Activated CD4-positive, CD25-positive, alpha-beta regulatory T cell (primary cell): ENCODE measurements around the gene GCNT3.

Experiments
- DNase-seq, 4 experiments: peaks; one replicate each; lab custom pipeline; 2025; lab: John Stamatoyannopoulos, UW

Gene GCNT3, protein sequence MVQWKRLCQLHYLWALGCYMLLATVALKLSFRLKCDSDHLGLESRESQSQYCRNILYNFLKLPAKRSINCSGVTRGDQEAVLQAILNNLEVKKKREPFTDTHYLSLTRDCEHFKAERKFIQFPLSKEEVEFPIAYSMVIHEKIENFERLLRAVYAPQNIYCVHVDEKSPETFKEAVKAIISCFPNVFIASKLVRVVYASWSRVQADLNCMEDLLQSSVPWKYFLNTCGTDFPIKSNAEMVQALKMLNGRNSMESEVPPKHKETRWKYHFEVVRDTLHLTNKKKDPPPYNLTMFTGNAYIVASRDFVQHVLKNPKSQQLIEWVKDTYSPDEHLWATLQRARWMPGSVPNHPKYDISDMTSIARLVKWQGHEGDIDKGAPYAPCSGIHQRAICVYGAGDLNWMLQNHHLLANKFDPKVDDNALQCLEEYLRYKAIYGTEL

DNA sequence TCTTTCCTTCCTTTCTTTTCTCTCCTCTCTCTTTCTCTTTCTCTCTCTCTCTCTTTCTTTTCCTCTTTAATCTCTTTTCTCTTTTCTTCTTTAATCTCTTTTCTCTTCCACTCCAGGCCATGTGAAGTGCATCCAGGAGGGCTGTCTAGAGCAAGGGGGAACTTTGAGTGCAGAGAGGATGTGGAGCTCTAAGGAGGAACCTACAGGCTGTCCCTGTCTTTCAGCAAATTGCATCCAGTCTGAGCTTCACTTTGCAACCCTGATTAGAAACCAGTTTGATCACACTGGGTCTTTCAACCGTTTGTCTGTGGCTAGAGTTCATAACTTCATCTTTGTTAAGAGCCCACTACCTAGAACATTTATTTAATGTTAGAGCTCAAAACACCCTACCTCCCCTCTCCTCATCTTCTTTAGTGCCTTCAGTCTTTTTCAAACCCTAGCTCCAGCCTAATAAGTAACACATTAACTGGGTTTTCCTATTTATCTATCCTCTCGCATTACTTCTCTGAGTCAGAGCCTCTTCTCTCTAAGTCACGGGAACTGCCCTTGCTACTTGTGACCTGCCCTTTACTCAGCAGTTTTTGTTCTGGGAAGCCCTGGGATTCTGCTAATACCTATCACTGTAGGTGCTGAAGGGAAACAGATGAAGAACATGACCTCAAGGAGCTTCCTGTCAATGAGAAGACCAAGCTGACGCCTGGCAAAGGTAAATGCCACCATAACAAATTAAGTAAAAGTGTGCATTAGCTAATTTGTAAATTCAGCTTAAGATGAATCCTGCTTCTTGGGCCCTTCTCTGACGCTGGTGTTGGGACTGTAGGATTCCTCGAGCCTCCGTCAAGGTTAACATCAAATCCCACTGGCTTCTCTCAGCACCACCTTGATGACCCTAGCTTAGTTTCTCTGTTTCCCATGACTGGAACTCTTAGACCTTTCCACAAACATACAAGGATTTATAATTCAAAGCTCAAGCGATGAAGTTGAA is at the start of gene GCNT3:
Gene GCNT3 (plus strand): TSS at position 508 of the 985 bp plus-strand sequence. CDS start 6,456 bp downstream, outside the sequence.
- DNase-seq: no peak

- DNase-seq: no peak
Observed at GRCh38 chr15:59562448-59563186, 49.0 kb upstream of the GCNT3 start.

DNA sequence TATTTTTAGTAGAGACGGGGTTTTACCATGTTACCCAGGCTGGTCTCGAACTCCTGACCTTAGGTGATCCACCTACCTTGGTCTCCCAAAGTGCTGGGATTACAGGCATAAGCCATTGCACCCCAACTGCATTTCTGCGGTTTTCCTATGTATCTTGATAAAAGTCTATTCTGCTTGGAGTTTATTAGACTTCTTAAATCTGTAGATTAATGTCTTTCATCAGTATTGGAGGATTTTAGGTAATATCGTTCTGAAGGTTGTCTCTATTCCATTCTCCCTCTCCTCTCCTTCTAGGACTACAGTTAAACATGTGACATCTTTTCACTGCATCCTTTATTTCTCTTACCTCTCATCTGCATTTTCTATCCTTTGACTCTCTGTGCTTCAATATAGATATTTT is 46.3 kb upstream of the GCNT3 start:
- DNase-seq: no peak

- no peak for DNase-seq
Observed at GRCh38 chr15:59567324-59567723, 44.3 kb upstream of the GCNT3 start.

- no peak for DNase-seq
Observed at GRCh38 chr15:59569477-59569876, 42.1 kb upstream of the GCNT3 start.

DNA sequence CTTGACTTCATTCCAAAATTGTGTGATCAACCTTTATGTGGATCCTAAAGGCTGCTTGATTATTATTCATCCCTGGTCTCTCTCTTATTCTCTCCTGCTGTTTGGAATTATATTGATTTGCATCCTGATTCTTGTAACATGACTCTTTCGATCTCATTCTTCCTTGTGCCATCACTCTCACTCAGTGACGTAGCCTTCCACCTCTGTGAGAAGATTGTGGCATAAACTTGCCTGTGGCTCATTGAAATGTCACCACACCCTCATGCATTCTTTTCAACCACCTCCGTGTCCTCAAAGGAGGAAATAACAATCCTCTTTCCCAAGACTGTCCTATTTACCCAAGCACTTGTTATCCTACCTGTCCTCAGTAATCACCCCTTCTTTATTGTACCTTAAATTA is 41.3 kb upstream of the GCNT3 start:
- no peak for DNase-seq

DNA sequence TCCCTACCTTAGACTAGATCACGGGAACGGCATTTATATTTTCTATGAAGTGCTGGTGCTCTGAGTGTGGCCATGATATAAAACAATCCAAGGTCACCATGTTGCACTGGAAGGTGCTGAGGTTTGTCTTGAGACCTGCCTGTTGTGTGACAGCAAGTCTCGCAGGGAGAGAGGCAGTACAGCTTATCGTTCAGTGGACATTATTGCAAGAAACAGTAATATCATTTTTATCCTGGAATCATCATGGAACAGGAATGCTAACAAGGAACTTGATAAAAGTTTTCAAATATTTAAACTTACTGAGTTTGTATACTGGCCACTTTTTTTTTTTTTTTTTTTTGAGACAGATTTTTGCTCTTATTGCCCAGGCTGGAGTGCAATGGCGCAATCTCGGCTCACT is 40.0 kb upstream of the GCNT3 start:
- DNase-seq: no peak

DNA sequence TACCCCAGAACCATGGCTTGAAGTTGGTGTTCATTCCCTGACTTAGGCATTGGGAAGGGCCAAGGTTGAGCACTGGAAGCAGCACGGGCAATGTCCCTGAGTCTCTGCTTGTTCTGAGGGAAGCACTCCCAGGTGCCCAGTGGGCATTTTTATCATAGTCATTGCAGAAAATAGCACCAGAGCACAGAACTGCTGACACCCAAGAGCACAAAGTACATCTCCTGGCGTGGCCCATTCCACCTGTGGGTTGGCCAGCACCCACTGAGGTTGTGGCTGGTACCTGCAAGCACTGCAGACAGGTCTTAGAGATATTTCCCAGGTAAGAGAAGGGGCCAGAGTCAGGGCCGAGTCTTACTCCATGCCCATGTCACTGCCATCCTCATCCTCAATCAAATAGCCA is 28.5 kb upstream of the GCNT3 start:
- DNase-seq: no peak

DNA sequence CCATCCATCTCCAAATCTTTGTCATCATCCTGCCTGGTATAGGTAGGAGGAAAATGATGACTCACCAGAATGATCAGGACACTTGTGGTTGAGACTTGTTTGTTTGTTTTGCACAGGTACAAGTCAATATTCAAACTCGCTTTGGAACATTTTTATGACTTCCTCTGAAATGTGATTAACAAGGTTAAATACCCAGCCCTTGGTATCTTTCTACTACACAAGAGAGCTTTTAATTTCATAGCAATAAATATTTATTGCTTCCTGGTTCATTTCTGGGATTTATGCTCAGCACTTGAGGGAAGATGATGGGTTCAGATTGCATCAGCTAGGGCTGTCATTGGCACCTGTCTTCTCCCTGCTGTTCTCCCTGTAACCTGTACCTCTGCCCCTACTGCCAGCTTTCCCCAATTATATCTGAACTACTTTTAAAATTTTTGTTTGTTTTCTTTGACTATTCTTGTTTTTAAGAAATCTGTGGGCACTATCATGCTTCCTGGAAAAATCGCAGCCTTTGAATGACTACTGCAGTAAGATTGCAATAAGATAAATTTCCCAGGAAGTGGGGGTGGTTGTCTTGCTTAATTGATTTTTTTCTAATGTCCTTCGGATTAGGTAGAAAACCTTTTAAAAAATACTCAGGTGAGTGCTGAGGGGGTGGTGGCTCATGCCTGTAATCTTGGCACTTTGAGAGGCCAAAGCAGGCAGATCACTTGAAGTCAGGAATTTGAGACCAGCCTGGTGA is 24.3 kb upstream of the GCNT3 start:
- no peak for DNase-seq

DNA sequence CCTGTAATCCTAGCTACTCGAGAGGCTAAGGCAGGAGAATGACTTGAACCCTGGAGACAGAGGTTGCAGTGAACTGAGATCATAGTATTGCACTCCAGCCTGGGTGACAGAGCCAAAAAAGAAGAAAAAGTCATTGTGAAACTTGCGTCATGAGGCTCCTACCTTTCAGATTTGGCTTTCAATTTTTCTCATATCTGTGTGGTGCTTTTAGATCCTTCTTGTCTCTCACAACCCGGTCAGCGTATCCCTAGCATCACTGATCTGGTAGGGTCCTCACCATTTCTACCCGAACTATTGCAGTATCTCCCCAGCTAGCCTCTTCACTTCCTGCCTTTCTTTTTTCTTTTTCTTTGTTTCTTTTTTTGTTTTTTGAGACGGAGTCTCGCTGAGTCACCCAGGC is 21.6 kb upstream of the GCNT3 start:
- DNase-seq: no peak

DNA sequence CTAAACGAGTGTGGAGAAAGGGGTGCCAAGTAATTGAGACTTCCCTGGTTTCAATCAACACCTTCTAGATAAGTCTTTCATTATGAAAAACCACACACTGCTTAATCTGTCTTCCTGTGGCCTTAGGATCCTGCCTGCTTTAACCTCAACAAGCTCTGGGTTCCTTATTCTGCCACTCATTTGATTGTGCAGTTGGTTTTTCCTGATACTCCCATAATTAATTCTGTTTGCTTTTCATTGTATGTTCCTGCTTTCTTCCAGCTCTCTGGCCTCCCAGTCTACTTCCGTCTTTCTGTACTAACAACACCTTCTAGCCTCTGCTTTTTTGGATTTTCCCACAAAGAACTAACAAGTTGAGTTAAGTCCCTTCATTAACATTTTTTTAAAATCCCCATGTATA is 20.2 kb upstream of the GCNT3 start:
- no peak for DNase-seq

GRCh38 chr15:59594493-59594942 is 17.1 kb upstream of the GCNT3 start:
- DNase-seq: no peak

- DNase-seq: no peak
Observed at GRCh38 chr15:59594991-59595390, 16.6 kb upstream of the GCNT3 start.

- no peak for DNase-seq
Observed at GRCh38 chr15:59595434-59595915, 16.1 kb upstream of the GCNT3 start.

- no peak for DNase-seq
Observed at GRCh38 chr15:59596640-59597039, 14.9 kb upstream of the GCNT3 start.

- DNase-seq: no peak
Observed at GRCh38 chr15:59598461-59598860, 13.1 kb upstream of the GCNT3 start.

GRCh38 chr15:59605994-59606393 is 5.6 kb upstream of the GCNT3 start:
- no peak for DNase-seq

DNA sequence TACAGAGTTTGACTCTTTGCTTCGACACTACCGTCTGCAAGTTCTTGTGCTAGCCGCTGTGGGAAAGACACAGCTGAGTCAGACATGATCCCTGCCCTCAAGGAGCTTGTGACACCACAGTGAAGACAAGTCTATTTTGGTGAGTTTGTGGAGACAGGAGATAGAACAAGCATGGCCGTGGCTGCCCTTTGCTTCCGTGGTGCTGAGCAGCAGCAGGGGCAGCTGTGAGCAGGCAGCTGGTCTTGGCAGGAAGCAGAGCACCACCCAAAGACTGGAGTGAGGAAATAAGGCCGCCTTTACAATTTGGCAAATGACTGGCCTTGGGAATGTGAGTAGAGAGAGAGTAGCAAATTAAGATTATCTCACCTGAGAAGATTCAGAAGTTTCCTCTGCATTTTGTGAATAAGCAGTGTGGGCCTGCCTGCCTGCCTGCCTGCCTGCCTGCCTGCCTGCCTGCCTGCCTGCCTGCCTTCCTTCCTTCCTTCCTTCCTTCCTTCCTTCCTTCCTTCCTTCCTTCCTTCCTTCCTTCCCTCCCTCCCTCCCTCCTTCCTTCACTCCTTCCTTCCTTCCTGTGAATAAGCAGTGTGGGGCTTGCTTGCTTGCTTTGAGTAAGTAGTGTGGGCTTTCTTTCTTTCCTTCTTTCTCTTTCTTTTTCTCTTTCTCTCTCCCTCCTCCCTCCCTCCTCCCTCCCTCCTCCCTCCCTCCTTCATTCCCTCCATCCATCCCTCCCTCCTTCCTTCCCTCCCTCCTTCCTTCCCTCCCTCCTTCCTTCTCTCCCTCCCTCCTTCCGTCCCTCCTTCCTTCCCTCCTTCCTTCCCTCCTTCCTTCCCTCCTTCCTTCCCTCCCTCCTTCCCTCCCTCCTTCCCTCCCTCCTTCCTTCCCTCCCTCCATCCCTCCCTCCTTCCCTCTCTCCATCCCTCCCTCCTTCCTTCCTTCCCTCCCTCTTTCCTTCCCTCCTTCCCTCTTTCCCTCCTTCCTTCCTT is 1.6 kb upstream of the GCNT3 start:
- DNase-seq: no peak

GRCh38 chr15:59614153-59614552 is 2.6 kb downstream of the GCNT3 start:
- no peak for DNase-seq

DNA sequence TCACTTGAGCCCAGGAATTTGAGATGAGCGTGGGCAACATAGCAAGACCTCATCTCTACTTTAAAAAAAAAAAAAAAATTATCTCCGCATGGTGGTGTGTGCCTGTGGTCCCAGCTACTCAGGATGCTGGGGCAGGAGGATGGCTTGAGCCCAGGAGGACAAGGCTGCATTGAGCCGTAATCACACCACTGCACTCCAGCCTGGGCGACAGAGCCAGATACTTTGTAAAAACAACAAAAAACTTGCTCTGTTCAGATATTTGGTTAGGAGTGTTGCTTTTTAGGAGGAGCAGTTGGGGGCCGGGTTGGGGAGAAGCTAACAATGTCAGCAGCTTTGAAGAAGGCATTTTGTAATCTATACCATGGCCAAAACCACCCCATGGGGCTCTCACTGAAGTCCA is 4.1 kb downstream of the GCNT3 start:
- no peak for DNase-seq
